ENCODE results near the gene TECPR1.
A peak's percentile ranks its signal among the peaks of the same experiment; 100 is the strongest.

The TECPR1 gene

DNA sequence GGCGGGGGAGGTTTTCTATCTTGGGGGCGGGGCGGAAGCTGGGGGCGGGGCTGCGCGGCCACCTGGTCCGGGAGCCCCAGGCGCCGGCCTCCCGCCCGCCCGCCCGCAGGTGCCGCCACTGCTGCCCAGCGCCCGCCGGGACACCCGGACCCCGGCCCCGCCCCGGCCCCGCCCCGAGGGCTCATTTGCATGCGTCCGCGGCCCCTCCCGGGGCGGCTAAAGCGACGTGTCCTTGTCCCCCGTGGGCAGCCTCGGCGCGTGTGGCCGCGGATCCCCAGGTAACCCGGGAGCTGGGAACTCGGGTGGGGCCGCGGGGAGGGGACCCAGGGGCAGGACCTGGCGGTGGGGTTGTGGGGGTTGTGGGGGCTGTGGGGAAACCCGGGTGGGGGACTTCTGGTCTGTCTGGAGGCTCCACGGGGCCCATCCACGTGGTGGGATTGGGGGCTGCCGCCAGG, 40.8 kb downstream of the TECPR1 start, which contains the start of gene BHLHA15:
BHLHA15 (plus strand) TSS at position 219 of the 455 bp plus-strand sequence. CDS start 871 bp downstream, outside the sequence.
- peak; percentile 13 for DNase-seq (ENCODE audit: low read depth)

DNA sequence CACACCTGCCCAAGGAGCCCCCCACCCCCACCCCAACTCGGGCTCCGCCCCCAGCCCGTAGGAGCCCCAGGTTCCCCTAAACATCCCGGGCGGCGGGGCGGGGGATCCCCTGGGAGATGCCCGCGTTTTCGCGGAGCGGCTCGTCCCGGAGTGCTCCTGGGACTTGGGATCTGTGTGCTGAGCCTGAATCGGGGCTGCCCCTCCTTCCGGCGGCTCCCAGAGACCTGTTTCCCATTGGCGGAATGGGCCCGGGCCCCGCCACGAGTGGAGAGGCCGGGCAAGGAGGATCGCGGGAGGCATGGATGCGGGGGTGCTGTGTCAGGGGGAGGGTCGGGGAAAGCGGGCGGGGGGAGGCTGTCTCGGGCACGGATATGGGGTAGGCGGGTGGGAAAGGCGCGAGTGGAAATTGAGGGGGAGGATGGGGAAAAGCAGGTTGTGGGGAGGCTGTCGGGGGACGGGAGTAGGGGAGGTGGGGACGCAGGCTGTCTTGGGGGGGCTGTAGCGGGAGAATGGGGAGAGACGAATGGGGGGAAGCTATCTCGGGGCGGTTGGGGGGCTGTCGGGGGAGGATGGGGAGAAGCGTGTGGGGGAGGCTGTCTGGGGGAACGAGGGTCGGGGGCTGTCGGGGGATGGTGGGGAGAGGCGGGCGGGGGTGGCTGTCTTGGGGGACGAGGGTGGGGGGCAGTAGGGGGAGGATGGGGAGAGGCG, 41.4 kb downstream of the TECPR1 start:
- DNase-seq (ENCODE audit: low read depth), result no peak

DNA sequence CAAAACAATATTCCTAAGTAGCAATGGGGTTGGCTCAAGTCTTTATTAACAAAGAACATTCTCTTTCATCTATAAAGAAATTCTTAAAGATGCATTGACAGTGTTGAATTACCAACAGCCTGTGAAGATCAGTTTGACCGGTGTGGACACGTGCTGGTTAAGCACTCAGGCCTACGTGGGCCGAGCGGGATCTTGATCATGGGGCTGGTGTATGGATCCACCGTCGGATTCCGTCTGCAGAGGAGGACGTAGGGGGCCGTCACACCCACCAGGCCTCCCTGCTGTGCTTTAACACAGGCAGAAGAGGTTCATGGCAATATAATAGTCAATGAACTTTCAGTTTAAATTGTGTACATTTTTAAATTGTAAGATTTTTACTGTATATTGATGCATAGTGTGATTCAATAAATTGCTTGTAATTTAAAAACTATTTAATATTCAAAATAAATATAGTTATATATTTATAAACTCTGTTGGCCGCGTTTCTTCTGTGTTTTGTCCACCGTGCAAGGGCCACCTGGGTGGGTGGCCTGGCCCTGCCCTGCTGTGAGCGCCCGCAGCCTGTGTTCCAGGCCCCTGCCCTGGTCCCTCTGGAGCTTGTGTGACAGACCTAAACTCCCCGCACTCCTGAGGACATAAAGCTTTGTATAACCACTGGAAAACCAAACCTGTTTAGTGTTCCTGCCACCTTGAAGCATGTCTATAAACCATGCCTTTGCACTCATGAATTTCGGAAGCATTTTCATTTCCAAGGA, 42.7 kb downstream of the TECPR1 start:
- DNase-seq (ENCODE audit: low read depth), result no peak

DNA sequence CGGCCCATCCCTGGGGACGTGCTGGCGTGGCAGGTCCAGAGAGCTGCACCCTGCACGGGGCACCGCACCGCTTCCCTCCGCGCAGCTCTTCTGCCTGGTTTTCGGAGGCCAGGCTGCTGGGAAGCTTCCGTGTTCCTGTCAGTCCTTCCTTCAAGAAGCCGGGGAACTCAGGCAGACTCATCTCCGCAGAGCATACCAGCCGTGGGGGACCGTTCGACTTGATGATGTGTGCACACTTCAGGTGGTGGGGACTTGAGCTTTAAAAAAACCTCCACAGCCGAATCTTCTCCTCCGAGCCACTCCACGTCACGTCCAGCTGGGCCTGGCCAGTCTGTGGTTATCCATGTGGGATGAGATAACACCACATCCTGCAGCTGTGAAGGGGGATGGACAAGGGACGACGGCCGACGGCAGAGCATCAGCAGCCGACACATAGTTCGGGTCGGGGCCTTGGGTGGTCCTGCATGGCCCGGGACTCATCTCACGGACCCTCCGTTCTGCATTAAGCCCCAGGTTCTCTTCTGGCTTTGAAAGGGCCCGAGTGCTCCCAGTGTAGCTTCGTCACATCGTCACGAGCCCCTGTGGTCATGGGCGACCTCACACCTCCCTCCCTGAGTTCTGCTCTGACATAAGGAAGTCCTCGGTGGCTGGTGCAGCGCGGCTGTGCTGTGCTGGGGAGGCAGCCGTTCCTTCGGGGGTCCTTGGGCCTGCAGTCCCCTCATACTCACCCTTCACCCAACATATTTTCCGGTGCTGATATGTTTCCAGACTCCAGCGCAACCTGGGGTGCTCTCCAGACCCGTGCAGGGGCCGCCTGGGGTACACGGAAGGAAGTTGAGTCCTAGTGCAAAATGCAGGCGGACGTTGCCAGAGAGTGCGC, 45.3 kb downstream of the TECPR1 start:
- DNase-seq (ENCODE audit: low read depth), result no peak

DNA sequence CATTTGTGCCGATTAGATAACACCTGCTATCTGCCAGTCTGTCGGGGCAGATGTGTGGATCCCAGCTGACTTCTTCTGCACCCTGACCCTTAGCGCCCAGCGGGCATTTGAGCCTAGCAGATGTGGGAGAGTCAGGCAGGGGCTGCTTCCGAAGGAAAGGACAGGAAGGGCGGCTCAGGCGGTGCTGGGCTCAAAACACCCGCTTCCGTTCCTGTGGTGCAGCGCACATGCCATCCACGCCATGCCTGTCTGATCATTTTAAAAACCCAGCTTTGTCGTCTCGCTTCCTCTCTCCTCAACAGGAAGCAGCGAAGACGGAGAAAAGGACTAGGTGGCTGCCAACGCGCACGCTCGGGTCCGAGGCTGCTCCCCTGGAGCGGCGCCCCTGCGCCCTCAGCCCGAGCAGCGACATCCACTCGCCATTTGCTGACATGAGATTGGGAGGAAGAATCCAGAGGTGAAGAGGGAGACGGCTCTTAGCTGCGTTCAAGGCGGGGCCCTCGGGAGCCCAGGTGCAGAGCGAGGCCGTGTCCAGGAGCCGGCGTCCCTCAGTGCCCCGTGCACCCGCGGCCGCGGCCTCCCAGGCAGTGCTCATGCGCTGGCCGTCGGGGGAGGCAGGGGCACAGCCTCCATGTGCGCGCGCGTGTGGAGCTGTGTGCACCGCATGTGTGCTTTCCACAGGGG, 46.7 kb downstream of the TECPR1 start:
- DNase-seq (ENCODE audit: low read depth), result no peak

DNA sequence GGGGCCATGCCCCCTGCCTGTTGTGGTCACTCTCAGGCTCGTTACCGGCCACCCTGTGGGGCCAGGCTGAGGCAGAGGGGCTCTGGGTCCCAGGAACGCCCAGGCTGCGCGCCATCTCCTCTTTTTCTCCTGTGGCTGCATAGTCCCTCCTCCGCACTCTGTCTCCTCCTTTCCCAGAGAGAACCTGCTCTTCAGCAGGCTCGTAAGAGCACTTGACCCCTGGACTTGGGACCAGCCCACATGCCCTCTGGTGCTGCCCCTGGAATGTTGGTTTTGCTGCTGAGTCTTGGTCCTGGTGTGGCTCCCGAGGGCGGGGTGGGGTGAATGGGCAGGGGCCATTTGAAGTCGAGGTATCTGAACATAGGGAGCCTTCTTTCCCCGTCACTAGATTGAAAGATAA, 47.4 kb downstream of the TECPR1 start:
- no peak for DNase-seq (ENCODE audit: low read depth)

DNA sequence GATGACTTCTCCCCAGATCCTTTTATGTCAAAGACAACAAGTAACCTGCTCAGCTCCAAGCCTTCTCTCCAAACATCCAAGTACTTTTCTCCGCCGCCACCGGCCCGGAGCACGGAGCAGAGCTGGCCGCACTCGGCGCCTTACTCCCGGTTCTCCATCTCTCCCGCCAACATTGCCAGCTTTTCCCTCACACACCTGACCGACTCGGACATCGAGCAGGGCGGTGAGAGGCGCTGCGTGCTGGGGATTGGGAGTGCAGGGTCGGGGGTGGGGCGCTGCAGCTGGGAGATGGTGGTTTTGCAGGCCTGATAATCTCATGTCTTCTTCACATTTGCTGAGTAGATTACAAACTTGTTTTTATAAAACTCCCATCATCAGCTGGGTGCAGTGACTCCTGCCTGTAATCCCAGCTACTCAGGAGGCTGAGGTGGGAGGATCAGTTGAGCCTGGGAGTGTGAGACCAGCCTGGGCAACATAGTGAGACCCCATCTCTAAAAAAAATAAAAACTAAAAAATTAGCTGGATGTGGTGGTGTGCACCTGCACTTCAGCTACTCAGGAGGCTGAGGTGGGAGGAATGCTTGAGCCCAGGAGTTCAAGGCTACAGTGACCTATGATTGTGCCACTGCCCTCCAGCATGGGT, 47.9 kb downstream of the TECPR1 start:
- DNase-seq (ENCODE audit: low read depth), result no peak

DNA sequence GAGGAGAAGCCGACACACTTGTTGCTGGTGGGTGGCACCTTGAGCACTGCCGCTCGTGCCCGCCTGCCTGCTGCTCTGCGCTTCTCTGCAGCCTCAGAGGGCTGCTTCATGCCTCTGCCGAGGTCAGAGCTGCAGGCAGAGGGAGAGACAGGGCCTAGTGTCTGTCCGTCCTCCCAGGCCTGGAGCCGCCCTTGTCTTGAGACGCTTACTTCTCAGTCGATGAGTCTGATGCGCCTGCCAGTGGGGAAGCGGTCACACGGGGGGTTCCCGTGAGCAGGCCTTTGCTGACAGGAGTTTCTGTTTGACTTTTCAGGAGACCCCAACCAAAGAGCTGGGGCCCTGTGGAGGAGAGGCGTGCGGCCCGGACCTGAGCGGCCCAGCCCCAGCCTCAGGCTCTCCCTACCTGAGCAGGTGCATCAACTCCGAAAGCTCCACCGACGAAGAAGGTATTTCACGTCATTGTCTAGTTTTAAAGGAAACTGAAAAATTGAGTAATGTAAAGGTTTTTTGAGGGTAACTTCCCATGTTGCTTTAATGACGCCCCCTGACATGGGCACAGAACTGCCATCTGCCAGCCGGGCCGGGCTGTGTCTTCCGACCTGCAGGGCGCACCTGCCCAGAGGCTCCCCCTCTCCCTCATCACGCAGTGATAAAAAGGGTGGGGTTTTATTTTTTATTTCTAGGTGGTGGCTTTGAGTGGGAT, 48.6 kb downstream of the TECPR1 start:
- DNase-seq (ENCODE audit: low read depth), result no peak

DNA sequence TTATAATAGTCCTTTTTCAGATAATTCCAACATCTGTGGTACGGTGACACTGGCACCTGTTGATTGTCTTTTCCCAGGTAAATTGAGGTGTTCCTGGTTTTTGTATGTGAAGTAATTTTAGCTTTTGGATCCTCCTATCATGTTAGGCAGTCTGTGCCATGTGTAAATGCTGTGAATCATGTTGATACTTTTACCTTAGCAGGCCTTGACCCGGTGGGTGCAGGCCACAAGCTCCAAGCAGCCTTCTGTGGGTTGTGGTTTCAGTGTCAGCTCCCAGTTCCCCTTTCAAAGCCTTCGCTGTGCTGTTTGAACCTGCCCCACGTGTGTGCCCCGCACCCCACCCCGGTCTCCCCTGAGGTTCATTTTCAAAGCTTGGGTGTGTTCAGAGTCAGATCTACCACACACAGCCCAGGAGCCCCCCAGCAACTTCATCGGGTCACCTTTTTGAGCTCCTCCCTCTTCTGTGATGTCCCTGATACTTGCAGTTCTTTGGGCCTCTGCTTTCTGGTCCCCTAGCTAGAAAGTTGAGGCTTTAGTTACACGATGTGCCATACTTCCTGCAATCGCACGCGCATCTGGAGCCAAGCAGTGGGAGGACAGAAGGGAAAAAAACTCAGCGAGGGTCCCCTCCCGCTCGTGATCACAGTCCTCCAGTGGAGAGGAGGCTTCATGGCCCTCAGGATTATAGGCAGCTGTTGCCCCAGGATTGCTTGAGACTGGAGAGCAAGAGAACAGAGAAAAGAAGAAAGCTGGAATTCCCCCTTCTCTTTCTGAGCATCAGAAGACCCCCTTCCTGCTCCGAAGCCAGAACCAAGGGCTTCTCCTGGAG, 49.5 kb downstream of the TECPR1 start:
- peak; percentile 25 for DNase-seq (ENCODE audit: low read depth)

DNA sequence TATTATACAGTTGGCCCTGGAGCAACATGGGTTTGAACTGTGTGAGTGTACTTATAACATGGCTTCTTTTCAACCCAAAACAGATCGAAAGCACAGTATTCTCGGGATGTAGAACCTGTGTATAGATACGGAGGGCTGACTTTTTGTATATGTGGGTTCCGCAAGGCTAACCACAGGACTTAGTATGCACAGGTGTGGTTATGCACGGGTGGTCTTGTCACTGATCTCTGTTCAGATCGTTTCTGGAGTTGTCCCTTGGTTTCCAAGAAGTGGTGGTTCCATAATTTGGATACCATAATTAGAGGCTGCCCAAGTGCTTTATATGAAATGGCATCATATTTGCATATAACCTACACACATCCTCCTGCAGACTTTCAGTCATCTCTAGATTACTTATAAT, 51.7 kb downstream of the TECPR1 start:
- no peak for DNase-seq (ENCODE audit: low read depth)

DNA sequence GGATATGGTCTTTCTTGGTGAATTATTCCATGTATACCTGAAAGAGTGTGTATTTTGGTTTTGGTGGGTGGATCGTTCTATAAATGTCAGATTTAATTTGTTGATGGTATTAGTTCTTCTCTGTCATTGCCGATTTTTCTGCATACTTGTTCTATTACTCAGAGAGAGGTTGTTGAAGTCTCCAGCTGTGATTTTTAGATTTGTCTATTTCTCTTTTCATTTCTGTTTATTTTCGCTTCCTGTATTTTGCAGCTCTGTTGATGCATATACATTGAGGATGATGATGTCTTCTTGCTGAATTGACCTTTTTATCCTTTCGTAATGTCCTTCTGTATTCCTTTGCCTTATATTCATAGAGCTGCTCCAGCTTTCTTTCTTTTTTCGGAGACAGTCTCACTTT, 52.9 kb downstream of the TECPR1 start:
- DNase-seq (ENCODE audit: low read depth), result no peak

DNA sequence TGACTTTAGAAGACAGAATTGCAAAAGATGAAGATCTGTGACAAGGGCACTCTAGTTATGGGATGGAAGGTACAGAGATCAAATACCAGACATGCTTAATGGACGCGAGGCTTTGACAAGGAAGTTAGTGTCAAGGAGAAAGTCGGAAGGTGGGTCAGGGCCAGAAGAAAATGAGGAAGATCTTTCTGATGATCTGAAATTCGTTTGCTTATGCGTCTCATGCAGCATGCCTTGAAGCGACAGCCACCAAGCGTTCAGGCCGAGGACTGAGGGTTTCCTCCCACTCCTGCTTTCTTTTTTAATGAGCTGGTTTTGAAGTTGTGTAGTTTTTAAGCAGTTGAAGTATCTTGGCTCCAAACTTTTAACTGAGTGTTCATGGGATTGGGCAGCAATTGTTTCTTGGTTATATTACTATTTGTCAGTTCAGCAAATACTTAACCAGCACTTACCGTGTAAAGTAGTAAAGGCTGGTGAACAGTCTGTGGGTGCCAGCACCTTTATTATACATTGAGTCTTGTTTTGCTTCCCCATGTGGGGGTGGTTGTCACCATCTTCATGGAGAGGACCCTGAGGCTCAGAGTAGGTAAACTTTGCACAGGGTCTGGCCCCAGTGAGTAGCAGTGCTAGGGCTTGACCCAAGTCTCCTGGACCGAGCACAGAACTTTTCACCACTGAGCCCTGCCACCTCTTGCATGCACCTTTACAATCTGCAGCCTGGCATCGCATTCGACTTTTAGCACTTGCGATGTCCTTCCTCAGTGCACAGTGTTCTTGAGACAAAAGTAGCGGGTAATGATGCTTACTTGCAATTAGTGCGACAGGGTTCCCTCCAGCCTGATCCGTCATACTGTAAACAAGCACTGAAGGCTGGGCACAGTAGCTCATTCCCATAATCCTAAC, 55.1 kb downstream of the TECPR1 start:
- DNase-seq (ENCODE audit: low read depth), result no peak

DNA sequence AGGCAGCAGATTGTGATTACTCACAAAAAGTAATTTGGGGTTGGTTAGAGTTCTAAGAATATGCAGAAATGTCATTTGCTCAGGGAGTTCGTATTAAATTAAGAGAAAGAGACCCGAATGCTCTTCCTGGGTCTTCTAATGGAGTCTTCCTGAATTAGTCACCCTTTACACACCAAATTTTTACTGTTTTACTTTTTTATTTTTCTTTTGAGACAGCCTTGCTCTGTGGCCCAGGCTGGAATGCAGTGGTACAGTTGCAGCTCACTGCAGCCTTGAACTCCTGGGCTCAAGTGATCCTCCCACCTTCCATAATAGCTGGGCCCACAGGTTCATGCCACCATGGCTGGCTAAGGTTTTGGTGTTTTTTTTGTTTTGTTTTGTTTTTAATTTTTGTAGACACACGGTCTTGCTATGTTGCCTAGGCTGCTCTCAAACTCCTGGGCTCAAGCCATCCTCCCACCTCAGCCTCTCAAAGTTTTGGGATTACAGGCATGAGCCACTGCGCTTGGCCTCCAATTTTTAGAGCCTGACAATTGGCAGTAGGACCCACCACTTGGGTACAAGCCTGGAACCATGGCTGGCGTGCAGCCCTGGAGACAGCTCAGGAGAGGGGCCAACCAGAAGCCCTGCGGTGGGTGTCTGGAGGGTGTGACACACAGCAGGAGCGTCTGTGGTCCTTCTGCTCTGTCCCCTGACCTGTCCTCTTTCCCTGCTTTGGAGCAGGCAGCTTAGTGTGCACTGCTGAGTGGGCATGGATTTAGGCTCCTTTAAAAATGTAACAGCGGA, 57.2 kb downstream of the TECPR1 start:
- no peak for DNase-seq (ENCODE audit: low read depth)

DNA sequence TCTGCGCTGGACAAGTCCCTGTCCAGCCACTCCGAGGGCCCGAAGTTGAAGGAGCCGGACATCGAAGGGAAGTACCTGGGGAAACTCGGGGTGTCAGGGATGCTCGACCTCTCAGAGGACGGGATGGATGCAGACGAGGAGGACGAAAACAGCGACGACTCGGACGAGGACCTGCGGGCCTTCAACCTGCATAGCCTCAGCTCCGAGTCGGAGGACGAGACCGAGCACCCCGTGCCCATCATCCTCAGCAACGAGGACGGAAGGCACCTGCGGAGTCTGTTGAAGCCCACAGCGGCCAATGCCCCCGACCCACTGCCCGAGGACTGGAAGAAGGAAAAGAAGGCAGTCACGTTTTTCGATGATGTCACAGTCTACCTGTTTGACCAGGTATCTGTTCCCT, 57.8 kb downstream of the TECPR1 start:
- no peak for DNase-seq (ENCODE audit: low read depth)

DNA sequence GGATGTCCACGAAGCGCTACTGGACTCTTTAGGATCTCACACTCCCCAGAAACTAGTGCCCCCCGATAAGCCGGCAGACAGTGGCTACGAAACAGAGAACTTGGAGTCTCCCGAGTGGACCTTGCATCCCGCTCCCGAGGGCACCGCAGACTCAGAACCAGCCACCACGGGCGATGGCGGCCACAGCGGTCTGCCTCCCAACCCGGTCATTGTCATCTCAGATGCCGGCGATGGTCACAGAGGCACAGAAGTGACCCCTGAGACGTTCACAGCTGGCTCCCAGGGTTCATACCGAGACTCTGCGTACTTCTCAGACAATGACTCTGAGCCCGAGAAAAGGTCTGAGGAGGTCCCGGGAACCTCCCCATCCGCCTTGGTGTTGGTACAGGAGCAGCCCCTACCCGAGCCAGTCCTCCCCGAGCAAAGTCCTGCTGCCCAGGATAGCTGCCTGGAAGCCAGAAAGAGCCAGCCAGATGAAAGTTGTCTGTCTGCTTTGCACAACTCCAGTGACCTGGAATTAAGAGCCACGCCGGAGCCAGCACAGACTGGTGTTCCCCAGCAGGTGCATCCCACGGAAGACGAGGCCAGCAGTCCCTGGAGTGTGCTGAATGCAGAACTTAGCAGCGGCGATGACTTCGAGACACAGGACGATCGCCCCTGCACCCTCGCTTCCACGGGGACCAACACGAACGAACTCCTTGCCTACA, 58.4 kb downstream of the TECPR1 start:
- DNase-seq (ENCODE audit: low read depth), result no peak

DNA sequence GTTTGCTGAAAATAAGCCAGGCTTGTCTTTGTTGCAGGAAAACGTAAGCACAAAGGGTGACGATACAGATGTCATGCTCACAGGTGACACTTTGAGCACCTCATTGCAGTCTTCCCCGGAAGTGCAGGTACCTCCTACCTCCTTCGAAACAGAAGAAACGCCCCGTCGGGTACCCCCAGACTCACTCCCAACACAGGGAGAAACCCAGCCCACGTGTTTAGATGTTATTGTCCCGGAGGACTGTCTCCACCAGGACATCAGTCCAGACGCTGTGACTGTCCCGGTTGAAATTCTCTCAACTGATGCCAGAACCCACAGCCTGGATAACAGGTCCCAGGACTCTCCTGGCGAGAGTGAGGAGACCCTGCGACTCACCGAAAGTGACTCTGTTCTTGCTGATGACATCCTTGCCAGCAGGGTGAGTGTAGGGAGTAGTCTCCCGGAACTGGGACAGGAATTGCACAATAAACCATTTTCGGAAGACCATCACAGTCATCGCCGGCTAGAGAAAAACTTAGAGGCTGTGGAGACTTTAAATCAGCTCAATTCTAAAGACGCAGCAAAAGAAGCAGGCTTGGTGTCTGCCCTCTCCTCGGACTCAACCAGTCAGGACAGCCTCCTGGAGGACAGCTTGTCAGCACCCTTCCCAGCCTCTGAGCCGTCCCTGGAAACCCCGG, 59.1 kb downstream of the TECPR1 start:
- DNase-seq (ENCODE audit: low read depth), result no peak

Data from activated T-helper 9 cell treated with anti-CD3 and anti-CD28 coated beads, Interleukin-2, amount 50 U/mL, for 16 hours (primary cell).